Fibroblast of peridontal ligament (primary cell): ENCODE results near the gene SHKBP1.
A peak's percentile ranks its signal among the peaks of the same experiment; 100 is the strongest.
"Not testable (repeated sequence)": the region's sequence is repeated elsewhere in the genome, so short reads cannot be mapped to it uniquely, and the experiment has no call there.

Experiments used
- DNase-seq: peaks from one replicate; pipeline ENCODE4 v3.0.0-alpha.2; 2010; ENCODE audit errors: extremely low read depth

SHKBP1 gene

DNA sequence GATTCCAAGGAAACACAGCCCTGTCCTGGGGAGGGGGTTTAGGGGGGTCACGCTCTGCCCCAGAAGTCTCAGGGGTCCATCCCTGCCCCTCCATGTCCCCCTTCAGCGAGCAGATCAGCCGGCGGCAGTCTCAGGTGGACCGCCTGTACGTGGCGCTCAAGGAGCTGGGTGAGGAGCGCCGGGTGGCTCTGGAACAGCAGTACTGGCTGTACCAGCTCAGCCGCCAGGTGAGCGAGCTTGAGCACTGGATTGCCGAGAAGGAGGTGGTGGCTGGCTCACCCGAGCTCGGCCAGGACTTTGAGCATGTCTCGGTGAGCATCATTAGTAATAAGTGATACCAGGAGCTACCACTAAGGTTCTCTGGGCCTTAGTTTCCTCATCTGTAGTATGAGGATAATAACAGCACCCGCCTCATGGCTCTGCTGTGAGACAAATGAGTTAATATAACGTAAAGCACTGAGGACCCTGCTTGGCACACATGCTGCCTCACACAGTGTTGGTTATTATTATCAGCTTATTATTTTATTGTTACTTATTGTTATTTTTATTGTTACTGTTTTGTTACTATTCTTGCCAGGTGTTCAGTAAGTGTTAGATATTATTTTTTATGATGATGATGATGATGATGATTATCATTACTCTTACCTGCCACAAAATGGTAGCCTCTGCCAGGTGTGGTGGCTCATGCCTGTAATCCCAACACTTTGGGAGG is 20.5 kb upstream of the SHKBP1 start:
- DNase-seq = no peak

- DNase-seq = no peak
Observed at GRCh38 chr19:40556953-40557530, 19.6 kb upstream of the SHKBP1 start.

- DNase-seq = no peak
Observed at GRCh38 chr19:40559394-40559793, 17.3 kb upstream of the SHKBP1 start.

- no peak for DNase-seq
Observed at GRCh38 chr19:40560092-40560507, 16.6 kb upstream of the SHKBP1 start.

GRCh38 chr19:40561947-40562346 is 14.7 kb upstream of the SHKBP1 start:
- DNase-seq = no peak

GRCh38 chr19:40564535-40564934 is 12.1 kb upstream of the SHKBP1 start:
- DNase-seq = not testable (repeated sequence)

DNA sequence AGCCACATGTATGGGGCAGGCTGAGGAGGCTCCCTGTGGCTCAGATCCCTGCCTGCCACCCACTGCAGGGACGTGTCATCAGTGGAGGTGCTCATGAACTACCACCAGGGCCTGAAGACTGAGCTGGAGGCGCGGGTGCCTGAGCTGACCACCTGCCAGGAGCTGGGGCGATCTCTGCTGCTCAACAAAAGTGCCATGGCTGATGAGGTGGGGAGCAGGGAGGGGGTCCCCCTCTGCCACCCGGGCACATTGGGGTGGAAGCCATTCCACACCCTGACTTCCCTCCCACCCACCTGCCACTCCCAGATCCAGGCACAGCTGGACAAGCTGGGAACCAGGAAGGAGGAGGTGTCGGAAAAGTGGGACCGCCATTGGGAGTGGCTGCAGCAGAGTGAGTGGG is 11.3 kb upstream of the SHKBP1 start:
- DNase-seq = no peak

DNA sequence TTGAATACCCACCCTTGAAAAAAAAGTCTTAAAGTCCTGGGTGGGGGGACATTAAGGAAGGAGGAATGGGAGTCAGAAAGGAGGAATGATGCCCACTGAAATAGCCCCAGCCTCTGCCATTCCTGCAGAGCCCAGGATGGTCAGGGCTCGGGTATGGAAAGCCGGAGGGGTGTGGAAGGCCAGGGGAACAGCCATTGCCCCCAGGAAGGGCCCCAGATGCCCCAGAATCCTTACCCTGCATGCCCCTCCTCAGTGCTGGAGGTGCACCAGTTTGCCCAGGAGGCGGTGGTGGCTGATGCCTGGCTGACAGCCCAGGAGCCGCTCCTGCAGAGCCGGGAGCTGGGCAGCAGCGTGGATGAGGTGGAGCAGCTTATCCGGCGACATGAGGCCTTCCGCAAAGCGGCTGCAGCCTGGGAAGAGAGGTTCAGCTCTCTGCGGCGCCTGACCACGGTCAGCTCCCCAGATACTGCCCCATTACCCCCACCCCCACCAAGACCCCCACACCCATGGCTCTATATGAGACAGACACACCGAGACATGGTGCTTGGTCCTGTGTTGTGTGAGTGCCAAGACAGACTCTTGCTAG is 10.7 kb upstream of the SHKBP1 start:
- DNase-seq = no peak

DNA sequence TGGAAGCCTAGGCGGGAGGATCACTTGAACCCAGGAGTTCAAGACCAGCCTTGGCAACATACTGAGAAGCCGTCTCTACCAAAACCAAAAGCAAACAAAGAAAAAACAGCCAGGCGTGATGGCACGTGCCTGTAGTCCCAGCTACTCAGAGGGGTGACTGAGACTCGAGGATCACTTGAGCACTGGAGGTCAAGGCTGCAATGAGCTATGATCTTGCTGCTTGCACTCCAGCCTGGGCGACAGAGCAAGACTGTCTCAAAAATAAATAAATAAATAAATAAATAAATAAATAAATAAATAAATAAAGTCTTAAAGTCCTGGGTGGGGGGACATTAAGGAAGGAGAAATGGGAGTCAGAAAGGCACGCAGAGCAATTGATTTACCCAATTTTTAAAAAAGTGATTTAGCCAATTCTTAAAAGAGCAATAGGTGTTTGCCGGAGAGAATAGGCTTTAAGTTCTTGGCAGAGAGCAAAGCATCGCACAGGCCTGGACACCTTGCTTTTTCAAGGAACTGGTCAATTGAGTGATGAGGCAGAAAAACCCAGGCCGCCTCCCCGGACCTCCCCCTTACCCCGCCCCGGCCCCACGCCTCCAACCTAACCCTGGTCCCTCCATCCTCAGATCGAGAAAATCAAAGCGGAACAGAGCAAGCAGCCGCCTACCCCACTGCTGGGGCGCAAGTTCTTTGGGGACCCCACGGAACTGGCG is 9.5 kb upstream of the SHKBP1 start:
- DNase-seq = no peak

DNA sequence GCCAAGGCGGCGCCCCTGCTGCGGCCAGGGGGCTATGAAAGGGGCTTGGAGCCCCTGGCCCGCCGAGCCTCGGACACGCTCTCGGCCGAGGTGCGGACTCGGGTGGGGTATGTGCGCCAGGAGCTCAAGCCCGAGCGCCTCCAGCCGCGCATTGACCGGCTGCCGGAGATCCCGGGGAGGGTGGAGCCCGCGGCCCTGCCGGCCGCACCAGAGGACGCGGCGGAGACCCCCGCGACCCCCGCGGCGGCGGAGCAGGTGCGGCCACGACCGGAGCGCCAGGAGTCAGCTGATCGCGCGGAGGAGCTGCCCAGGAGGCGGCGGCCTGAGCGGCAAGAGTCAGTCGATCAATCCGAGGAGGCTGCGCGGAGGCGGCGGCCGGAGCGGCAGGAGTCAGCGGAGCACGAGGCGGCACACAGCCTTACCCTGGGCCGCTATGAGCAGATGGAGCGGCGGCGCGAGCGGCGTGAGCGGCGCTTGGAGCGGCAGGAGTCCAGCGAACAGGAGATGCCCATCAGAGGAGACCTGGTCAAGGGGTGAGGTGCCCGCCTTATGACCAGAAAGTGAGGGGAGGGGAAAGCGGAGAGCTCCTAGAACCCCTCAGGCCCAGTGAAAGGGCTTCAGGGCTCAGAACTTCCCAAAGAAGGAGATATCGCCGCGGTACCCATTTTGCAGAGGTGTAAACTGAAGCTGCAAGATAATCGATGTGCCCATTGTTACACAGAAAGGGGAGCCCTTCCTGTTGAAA is 8.8 kb upstream of the SHKBP1 start:
- no peak for DNase-seq

DNA sequence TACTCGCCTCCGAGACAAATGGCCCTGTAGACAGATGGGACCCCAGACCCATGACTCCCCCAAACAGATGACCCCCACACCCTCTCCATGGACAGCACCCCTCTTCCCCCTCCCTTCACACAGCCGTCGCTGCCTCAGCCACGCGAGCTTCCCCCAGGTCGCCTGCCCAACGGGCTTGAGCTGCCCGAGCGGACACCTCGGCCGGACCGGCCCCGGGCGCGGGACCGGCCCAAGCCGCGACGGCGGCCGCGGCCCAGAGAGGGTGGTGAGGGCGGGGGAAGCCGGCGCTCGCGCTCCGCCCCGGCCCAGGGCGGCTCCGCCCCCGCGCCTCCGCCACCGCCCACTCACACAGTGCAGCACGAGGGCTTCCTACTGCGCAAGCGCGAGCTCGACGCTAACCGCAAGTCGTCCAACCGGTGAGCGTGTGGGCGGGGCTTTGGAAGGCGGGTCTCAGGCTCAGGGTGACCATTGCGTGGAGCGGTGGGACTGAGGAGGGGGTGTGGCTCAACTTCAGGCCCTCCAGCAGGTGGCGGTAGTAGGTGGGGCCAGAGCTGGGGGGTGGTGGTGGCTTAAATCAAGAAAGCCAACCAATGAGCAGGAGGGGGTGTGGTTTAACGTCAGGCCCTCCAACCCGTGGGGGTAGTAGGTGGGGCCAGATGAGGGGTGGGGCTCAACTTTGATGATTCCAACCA is 6.2 kb upstream of the SHKBP1 start:
- peak; percentile 99 for DNase-seq

GRCh38 chr19:40571005-40571318 is 5.7 kb upstream of the SHKBP1 start:
- DNase-seq = no peak

- no peak for DNase-seq
Observed at GRCh38 chr19:40571831-40572495, 4.7 kb upstream of the SHKBP1 start.

DNA sequence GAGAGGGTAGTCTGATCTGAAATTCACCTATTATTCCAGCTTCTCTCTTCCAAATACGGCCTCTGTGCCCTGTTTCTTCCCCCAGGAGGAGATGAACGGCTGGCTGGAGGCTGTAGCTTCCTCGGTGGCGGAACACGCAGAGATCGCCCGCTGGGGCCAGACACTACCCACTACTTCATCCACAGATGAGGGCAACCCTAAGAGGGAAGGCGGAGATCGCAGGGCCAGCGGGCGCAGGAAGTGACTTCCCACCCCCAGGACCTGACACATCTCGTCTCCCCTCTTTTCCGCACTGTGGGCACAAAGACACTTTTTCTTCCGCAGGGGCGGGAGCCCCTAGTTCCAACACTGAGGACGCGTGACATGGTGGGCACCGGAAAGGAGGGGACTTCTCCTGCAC is 1.3 kb upstream of the SHKBP1 start:
- DNase-seq = no peak

DNA sequence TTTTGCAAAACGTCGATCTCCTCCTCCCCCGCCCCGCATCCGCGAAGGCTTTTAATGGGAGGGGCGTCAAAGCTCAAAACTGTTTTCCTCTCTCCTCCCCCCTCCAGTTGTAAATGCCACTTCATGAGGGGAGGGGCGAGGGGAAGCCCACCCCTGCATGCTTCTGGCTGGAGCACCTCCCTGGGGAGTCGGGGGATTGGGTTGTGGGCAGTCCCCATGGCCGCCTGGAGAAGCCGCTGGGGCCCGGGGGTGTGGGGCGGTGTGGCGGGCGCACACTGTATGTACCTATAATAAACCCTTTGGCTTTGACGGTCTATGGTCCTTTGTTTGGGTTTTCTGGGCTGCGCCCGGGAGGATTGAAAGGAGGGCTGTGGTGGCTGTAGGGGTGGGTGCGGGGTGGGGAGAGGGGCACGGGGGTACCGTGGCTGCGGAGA is 505 bp upstream of the SHKBP1 start:
- no peak for DNase-seq

GRCh38 chr19:40578442-40578908 is 1.8 kb downstream of the SHKBP1 start:
- DNase-seq = peak; percentile 11

- DNase-seq = no peak
Observed at GRCh38 chr19:40580619-40581018, 3.9 kb downstream of the SHKBP1 start.

DNA sequence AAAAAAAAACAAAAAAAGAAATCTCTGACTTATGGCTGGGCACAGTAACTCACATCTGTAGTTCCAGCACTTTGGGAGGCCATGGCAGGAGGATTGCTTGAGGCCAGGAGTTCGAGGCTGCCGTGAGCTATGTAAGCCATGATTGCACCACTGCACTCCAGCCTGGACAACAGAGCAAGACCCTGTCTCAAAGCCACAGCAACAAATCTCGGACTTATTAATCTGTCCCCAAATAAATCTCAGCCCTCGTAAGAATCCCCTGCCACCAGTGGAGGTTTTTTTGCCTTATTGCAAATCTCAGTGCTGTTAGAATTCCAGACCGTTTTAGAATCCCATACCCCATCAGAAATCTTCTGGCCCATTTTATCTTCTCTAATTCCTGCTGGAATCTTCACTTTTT is 4.9 kb downstream of the SHKBP1 start:
- no peak for DNase-seq

- no peak for DNase-seq
Observed at GRCh38 chr19:40582467-40582866, 5.8 kb downstream of the SHKBP1 start.

DNA sequence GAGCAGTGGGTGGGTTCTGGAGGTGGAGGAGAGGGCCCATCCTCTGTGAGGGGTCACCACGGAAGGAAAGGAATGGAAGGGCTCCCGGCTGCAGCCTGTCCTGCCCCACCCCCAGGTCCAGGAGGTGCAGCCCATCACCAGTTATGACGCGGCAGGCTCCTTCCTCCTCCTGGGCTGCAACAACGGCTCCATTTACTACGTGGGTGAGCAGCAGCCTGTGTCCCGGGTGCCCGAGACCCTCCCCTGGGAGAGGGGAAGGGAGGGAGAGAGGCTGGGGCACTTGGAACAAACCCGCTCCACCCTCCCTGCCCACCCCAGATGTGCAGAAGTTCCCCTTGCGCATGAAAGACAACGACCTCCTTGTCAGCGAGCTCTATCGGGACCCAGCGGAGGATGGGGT is 6.6 kb downstream of the SHKBP1 start:
- no peak for DNase-seq

DNA sequence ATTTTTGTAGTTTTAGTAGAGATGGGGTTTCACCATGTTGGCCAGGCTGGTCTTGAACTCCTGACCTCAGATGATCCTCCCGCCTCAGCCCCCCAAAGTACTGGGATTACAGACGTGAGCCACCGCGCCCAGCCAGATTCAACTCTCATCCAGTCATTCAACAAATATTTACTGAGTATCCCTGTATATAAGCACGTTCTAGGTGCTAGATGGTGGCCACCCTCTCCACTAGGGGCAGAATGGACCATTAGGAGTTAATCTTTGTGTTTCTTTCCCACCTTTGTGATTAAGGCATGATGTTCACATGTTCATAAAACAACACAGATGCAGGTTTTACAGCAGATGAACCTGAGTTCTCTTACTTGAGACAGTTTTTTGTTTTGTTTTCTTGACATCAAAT is 7.3 kb downstream of the SHKBP1 start:
- no peak for DNase-seq
